ENCODE data around the gene ZFYVE21.

ZFYVE21 gene

GRCh38 chr14:103706551-103707328 is 8.9 kb upstream of the ZFYVE21 start:
- no peak for DNase-seq

- DNase-seq, result no peak
Observed at GRCh38 chr14:103707329-103708263, 8.0 kb upstream of the ZFYVE21 start.

GRCh38 chr14:103708750-103709187 is 6.8 kb upstream of the ZFYVE21 start:
- DNase-seq, result no peak

DNA sequence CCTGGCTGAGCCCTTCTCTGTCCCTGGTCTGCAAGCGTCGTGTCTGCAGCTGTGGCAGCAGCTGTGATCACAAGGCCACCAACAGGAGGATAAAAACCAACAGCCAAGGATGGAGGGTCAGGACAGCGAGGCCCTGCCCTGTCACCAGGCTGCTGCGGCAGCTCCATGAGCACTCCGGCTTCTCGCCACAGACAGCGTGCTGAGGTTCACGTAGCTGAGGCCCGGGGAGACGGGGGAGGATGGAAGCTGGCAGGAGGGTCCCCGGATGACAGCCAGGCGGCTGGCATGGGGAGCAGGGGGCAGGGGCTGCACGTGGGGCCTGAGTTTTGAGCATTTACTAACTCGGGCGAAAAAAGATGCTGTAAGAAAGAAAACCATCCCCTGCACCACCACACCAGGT is 5.8 kb upstream of the ZFYVE21 start:
- DNase-seq, result no peak

- DNase-seq, result no peak
Observed at GRCh38 chr14:103710771-103711377, 4.7 kb upstream of the ZFYVE21 start.

- DNase-seq, result no peak
Observed at GRCh38 chr14:103711516-103712431, 3.8 kb upstream of the ZFYVE21 start.

DNA sequence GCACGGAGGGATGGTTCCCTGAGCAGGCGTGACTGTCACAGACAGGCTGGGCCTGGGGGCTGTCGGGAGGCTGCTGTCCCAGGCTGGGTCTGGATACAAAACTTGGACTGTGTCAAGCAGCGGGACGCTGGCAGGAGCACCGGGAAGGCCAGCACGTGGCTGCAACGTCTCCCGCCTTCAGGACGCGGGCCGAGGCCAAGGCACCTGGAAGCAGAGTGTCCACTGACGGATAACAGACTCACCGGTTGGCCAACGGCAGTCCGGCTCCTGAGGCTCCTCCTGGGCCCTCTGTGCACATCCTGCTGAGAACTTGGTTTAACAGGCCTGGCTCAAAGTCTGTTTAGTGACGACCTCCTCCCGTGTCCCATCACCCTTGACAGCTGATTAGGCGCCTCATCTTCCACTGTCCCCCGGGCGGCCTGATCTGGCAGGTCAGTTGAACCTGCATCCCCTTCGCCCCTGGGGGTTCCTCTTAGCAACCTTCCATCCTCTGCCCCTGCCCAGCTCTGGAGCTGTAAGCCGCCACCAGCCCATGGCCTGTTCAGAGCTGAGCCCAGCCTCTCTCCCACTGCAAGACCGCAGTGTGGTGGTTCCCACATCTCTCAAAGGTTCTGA is 2.9 kb upstream of the ZFYVE21 start:
- no peak for DNase-seq

DNA sequence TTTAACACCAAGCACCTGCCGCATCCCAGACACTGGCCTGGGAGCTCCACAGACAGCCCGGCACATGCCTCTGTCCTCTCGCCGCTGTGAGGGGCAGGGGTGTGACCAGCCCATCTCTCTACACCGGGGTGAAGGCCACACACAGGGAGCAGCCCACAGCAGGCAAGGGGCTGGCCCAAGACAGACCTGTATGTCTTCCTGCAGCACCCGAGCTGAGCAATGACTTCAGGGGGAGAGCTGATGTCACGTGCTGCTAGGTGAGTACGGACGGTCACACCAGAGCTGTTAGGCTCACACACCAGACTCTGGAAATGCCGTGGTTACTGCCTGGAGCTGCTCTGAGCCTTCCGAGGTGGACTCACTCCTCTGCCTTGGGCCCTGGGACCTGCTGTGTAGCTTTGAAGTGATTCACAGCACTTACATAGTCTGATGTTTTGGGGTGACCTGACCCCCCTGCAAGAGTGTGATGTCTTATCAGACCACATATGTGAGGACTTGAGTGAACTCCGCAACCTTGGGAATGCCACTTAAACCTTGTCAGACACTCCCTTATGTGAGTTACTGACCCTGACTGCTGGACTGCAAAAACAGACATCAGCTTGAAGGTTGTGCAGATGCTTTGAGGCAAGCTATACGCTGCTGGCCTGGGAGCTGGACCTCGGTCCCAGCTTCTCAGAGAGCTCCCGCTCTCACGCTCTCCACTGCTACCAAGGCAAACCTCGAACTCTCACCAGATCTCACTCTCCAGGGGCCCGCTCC is 2.1 kb upstream of the ZFYVE21 start:
- no peak for DNase-seq

- no peak for DNase-seq
Observed at GRCh38 chr14:103714063-103714724, 1.4 kb upstream of the ZFYVE21 start.

GRCh38 chr14:103716091-103716801 is 636 bp downstream of the ZFYVE21 start:
- no peak for DNase-seq

- no peak for DNase-seq
Observed at GRCh38 chr14:103716899-103717411, 1.3 kb downstream of the ZFYVE21 start.

DNA sequence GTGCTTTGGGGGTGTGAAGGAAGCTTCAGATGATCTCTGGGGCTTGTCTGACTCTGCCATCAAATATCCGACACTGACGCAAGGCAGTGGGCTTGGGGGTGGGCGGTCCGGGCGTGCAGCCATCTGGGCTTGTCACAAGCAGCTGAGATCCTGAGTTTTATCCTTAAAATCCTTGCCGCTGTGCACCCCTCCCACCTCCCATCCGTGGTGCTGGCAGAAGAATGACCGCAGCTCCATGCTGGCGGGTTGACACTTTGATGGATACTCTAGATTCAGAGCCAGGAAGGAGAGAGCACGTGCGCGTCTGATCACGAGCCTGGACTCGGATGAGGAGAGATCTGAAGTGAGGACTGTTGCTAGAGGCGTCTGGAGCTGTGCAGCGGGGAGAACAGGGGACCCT is 3.0 kb downstream of the ZFYVE21 start:
- DNase-seq, result no peak

DNA sequence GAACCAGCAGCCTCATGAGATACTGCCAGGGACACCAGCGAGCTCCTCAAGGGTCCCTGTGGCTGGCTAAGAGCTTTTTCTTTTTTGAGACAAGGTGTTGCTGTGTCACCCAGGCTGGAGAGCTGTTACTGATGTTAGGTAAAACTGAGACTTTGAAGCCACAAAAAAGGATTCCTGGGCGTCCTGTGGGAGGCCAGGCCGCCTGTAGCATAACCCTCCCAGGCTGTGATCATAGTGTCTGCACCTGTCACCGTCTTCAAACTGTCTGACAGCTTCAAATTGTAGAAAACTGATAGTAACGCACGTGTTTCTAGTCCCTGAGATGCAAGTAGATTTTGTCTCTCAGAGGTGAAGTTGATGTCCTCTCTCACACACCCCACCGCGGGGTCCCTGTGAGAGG is 4.1 kb downstream of the ZFYVE21 start:
- no peak for DNase-seq

GRCh38 chr14:103721334-103722120 is 5.9 kb downstream of the ZFYVE21 start:
- DNase-seq, result no peak

DNA sequence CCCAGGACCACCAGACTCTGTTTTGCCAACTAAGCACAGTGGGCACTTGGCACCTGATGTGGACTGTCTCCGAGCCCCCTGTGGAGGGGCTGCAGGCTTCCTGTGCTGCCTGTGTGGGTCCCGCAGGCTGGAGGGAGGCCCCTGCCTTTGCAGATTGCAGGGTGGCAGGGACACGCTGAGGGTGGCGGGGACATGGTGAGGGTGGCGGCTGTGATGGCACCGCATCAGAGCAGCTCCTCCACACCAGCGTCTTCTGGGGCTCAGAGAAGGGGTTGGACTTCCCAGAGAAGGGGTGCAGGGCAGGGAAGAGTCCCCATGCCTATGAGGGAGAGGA is 8.1 kb downstream of the ZFYVE21 start:
- no peak for DNase-seq

GRCh38 chr14:103724116-103724515 is 8.5 kb downstream of the ZFYVE21 start:
- no peak for DNase-seq

DNA sequence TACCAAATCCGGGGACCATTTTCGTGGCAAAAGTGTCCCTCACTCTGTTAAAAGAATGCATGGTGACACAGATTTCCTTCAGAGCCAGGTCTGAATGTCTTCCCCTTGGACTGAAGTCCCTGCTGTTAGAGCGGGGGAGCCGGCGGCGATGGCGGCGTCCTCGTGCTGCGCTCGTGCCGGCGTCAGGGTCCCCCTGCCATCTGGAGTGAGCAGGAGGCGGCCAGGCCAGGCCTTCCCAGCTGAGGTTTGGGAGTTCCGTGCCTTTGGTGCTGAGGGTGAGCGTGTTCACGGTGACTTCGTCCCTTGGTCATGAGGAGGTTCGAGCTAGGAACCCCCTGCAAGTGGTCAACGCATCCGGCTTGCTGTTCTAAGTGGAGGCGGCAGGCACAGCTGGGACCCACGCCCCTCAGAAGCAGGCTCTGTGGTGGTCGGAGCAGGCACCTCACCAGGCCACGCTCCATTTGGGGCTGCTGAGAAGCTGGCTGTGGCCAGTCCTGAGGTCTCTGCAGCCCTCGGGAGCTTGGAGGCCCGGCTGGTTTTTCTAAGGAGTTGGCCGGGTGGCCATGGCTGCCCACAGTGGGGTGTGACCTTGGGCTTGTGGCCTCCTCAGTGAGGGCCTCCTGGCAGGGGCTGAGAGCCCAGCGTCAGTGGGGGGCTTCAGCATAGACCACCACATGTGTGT is 9.5 kb downstream of the ZFYVE21 start:
- no peak for DNase-seq

- no peak for DNase-seq
Observed at GRCh38 chr14:103725739-103726395, 10.3 kb downstream of the ZFYVE21 start.

Data from NCI-H2171 (cell line).